HG02943 (cell line): ENCODE data around the gene PDE6D.
"Not testable (repeated sequence)": the region's sequence is repeated elsewhere in the genome, so short reads cannot be mapped to it uniquely, and the experiment has no call there.

ENCODE experiments used
- ATAC-seq: cut with Tn5 transposase; IDR thresholded peaks from one replicate; pipeline ENCODE4 v1.9.1; 2021; ENCODE audit warnings: mild to moderate bottlenecking, low read depth, moderate library complexity; ENCODE audit not compliant: unreplicated experiment

The PDE6D gene

GRCh38 chr2:231780123-231780908 lies 766 bp downstream of the PDE6D start:
- no peak for ATAC-seq

GRCh38 chr2:231769170-231770136 lies 11.6 kb downstream of the PDE6D start:
- ATAC-seq, result no peak

DNA sequence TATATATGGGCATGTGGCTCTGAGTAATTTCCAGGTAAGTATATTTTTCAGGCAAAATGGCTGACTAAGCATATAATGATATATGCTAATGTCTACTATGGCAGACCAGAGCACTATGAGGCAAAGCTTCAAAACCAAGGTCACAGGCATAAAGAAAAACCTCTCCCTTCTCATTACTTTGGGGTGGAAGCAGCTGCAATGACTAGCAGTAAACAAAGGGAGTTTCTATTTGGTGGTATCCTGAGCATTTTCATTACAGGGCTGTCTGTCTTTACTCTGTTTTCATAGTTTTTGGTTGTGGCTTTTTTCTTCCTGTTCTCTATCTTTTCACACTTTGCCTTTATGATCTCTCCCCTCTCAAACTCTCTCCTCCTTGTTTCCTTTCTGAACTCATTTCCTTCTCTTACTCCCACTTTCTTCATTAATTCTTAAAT lies 15.6 kb downstream of the PDE6D start:
- no peak for ATAC-seq

DNA sequence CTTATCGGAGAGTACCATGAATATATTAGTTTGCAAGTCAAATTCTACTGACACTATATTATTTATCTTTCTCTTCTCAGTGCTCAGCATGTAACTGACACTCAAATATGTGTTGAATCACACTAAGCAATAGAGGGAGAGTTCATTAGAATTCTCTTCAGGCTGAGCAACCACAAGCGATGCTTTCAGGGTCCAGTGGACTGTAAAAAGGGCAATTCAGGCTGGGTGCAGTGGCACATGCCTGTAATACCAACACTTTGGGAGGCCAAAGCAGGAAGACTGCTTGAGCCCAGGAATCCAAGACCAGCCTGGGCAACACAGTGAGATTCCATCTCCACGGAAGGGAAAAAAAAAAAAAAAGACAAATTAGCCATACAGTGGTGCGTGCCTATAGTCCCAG lies 16.3 kb downstream of the PDE6D start:
- no peak for ATAC-seq

- no peak for ATAC-seq
These were observed 17.0 kb downstream of the PDE6D start for GRCh38 chr2:231764124-231764523.

DNA sequence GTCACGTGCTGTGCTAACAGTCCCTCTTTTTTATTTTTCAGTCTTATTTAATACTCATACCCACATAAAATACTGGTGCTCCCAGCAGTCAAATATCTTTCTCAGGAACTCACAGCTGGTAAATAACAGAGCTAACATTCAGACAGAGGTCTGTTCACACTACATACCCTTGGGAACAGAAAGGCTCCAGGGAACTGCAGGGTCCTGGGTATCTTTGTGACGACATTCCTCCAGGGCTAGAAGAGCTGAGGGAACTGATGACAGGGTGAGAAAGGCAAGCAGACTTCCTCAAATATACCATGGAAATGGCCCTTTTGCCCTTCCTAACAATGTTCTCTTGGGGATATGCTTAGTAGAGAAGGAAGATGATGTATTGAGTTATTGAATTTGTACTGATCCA lies 19.3 kb downstream of the PDE6D start:
- ATAC-seq, result no peak

DNA sequence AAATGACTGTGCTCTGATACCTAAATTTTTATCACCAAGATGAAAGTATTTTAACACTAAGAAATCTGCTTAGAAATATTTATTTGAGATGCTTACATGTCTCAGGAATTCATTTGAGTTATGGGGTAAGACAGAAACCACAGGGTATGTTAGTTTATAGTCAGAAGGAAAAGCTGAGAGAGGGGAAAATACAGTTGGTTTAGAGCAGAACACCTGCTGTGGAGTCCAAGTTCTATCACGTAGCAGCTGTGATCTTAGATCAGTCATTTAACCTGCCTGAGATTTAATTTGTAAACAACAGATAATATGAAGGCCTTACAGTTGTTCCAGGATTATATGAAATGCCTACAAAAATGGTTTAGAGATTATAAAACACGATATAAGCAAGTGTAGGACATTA lies 29.0 kb downstream of the PDE6D start:
- no peak for ATAC-seq

- no peak for ATAC-seq
These were observed 29.9 kb downstream of the PDE6D start for GRCh38 chr2:231751042-231751815.

DNA sequence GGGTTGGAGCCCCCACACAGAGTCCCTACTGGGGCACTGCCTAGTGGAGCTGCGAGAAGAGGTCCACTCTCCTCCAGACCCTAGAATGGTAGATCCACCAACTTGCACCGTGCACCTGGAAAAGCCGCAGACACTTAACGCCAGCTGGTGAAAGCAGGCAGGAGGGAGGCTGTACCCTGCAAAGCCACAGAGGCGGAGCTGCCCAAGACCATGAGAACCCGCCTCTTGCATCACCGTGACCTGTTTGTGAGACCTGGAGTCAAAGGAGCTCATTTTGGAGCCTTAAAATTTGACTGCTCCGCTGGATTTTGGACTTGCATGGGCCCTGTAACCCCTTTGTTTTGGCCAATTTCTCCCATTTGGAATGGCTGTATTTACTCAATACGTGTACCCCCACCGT lies 32.1 kb downstream of the PDE6D start:
- ATAC-seq, result not testable (repeated sequence)

DNA sequence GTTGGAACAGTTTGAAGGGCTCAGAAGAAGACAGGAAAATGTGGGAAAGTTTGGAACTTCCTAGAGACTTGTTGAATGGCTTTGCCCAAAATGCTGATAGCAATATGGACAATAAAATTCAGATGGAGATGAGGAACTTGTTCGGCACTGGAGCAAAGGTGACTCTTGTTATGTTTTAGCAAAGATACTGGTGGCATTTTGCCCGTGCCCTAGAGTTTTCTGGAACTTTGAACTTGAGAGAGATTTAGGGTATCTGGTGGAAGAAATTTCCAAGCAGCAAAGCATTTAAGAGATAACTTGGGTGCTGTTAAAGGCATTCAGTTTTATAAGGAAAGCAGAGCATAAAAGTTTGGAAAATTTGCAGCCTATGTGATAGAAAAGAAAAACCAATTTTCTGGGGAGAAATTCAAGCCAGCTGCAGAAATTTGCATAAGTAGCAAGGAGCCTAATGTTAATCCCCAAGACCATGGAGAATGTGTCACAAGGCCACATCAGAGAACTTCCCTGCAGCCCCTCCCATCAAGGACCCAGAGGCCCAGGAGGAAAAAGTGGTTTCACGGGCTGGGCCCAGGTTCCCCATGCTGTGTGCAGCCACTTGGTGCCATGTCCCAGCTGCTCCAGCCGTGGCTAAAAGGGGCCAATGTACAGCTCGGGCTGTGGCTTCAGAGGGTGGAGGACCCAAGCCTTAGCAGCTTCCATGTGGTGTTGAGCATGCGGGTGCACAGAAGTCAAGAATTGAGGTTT lies 32.8 kb downstream of the PDE6D start:
- not testable (repeated sequence) for ATAC-seq

DNA sequence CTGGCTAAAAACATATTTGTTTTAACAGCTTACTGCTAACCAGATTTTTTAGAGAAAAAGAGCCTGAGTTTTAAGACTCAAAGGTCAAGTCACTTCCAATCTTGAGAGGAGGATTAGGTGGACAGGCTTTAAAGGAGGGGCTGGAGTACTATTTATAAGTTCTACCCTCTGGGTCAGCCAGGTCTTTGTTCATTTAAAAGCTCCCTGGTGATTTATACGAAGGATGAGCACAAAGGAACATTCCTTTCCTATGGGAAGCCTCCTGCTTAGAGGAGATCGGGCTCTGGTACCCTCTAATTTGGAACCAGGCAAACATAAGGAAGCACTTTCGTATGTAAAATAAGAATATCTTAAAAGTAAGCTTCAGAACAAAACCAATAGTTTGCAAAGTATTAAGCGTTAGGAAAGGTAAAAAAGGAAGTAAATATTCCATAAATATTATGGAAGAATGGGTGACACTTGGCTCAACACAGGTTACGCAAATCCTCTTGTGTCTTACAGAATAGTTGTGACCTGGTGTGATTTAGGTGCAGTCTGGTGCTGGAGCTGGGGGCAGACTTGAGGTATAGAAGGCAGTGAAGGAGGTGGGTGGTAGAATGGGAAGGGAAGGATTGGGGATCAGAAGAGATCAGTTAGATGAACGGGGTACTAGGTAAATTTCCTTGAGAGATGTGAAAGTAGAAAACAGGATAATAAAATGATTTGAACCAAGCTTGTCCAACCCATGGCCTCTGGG lies 35.6 kb downstream of the PDE6D start:
- no peak for ATAC-seq

DNA sequence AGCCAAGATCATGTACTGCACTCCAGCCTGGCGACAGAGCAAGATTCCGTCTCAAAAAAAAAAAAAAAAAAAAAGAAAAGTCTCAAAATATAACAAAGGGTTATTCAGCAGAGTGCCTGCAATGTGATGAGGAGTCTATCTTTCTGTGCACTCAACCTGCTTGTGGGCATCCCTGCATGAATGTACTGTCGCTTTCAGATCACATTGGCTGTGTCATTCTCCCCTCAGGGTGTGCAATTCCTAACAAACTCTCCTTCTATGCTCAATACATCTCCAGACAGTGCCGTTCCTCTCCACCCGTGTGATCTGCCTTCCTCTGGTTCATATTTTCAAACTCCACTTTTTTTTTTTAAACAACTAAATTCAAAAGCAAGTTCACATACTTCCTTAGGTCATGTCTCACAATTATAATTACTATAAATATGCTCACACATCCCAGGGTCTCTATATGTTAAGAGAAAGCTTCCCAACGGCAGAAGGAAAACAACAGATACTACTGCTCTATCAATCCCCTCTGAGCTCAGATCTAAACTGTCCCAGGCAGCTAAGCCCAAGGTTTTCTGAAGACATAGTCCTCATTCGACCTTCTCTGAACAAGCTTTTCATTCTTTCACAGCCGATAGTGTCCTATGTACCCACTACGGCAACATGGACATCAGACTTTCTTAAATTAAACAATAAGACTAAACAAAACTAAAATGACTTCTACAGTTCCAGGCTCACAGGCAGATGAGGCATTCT lies 37.5 kb downstream of the PDE6D start:
- ATAC-seq, result no peak

DNA sequence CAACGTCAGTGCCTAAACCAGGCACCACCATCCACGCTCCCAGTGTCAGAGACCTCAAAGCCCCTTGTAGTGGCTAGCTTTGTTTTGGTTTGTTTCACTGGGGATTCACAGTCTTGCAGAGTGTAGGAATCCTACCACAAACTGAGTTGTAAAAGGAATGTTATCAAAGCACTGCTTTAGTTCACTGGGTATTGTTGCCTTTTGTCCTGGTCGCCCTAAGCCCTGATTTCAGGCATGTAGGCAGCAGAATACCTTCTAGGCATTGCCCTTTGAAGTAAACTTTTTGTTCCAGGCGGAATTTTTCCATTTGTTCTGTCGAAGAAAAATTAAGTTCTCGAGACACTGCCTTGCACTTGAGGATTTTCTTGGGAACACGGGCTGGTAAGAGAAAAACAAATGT lies 43.3 kb downstream of the PDE6D start:
- no peak for ATAC-seq

DNA sequence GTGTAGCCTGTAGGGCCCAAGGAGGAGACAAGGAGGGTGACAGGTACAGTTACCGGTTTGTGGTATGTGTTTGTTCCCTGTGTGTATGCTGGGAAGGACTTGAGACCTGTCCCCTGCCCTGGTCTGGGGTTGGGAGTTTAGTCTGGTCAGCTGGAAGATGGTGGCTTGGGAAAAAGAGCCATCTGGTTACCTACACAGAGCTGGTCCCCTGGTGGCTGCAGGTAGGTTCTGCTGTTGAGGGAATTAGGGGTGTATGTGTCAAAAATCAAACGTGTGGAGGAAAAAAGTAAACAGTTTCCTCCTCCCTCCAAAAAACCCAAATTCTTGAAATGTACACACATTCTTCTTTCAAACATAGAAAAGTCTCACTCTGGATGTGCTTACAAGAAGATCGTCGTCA lies 48.5 kb downstream of the PDE6D start:
- ATAC-seq, result no peak

DNA sequence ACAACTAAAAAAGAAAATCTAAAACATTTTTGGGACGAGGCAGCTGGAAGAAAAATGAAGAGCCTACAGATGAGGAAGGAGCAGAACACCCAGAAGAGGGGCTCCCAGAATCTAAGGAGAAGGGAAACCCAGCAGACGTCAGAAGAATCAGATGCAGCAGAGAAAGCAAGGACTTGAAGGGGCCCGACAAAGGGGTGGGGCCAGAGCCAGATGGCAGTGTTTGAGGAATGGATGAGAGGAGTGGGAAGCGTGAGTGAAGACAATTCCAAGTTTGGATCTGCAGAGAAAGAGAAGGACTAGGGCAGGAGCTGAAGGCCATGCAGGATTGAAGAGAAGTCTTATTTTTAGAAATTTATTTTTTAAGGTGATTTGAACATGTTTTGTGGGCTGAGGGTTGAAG lies 53.5 kb downstream of the PDE6D start:
- no peak for ATAC-seq

DNA sequence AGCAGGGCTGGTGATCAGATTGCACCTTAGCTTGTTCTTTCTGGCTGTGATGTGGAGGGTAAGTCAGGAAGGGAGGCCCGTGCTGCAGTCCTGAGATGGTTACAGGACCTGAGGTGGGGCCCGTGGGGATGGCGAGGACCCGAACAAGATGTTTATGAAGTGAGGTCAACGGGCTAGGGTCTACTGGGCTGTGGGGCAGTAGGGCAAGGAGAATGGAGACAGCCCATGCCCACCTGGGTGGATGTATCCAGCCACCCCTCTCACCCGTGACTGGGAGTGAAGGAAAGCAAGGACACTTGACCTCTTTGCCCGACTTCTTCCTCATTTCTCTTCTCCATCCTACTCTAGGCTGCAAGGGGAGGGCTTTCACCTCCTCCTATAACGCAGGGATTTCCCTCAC lies 54.8 kb downstream of the PDE6D start:
- ATAC-seq, result no peak

- no peak for ATAC-seq
These were observed 55.6 kb downstream of the PDE6D start for GRCh38 chr2:231725476-231725875.

DNA sequence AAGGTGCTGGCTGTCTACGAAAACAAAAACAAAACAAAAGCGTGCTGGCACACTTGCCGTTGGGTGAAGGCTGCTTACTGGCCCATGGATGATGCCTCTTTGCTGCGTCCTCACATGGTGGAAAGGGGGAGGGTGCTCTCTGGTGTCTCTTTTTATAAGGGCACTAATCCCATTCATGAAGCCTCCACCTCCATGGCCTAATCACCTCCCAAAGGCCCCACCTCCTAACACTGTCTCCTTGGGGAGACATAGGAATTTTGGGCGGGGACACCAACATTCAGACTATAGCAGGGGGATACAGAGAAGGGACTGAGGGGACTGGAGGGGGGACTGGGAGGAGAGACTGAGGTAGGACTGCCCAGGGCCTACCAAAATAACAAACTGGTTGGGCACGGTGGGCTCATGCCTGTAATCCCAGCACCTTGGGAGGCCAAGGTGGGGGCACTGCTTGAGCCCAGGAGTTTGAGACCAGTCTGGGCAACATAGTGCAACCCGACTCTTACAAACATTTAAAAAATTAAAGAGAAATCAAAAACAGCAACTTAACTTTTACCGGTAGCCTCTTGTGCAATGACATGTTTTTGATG lies 58.3 kb downstream of the PDE6D start:
- ATAC-seq, result no peak
